Measurements from ENCODE around the gene SFR1.

- TF ChIP-seq, protein P1, sequence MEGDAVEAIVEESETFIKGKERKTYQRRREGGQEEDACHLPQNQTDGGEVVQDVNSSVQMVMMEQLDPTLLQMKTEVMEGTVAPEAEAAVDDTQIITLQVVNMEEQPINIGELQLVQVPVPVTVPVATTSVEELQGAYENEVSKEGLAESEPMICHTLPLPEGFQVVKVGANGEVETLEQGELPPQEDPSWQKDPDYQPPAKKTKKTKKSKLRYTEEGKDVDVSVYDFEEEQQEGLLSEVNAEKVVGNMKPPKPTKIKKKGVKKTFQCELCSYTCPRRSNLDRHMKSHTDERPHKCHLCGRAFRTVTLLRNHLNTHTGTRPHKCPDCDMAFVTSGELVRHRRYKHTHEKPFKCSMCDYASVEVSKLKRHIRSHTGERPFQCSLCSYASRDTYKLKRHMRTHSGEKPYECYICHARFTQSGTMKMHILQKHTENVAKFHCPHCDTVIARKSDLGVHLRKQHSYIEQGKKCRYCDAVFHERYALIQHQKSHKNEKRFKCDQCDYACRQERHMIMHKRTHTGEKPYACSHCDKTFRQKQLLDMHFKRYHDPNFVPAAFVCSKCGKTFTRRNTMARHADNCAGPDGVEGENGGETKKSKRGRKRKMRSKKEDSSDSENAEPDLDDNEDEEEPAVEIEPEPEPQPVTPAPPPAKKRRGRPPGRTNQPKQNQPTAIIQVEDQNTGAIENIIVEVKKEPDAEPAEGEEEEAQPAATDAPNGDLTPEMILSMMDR (IDR thresholded peaks at IDR 0.05; ENCODE audit: low read depth, low read length): no peak
- no peak for TF ChIP-seq EZH2phosphoT487 (IDR thresholded peaks at IDR 0.05; ENCODE audit: low read depth)
Measured at GRCh38 chr10:104150139-104150538, 28.2 kb downstream of the SFR1 start.
